ENCODE results near the gene RRAGD.
A peak's percentile ranks its signal among the peaks of the same experiment; 100 is the strongest.

RRAGD gene

GRCh38 chr6:89410231-89410761 lies 1.8 kb downstream of the RRAGD start:
- Histone ChIP-seq H3K27me3 (ENCODE audit: low read length) (no peaks in the 10 kb centered on the region), H3K9ac (ENCODE audit: low read length) (peak overlapping the region; percentile 94; the same call in 1 of the 2 replicates), H3K9me3 (ENCODE audit: insufficient read depth, low read length) (no peaks in the 10 kb centered on the region), H3K4me3 (ENCODE audit: insufficient read depth, low read length, poor library complexity, severe bottlenecking) (peak overlapping the region; percentile 94), H3K4me2 (ENCODE audit: low read depth, low read length, poor library complexity, severe bottlenecking) (peak overlapping the region; percentile 75), H3K9me2 (replicated peaks; ENCODE audit: insufficient read depth, low read length) (no peaks in the 10 kb centered on the region), H3K79me2 (ENCODE audit: insufficient read depth, low read length) (peaks cover 65% of the 10 kb centered on the region), H2AFZ (ENCODE audit: low read depth, low read length, severe bottlenecking) (no peak overlapping the region), H3K27ac (ENCODE audit: low read depth, low read length) (peak overlapping the region; percentile 70), H3K36me3 (ENCODE audit: low read length) (no peaks in the 10 kb centered on the region), H3F3A (ENCODE audit: insufficient read depth) (peaks cover 21% of the 10 kb centered on the region), H4K20me1 (ENCODE audit: low read depth, low read length) (no peaks in the 10 kb centered on the region; the same call in 1 of the 2 replicates)
- TF ChIP-seq CTCF (IDR thresholded peaks at IDR 0.05; ENCODE audit: insufficient read depth, low read length, poor library complexity, severe bottlenecking): no peak
- TF ChIP-seq EZH2phosphoT487 (conservative IDR thresholded peaks at IDR 0.05; ENCODE audit: low read length): no peak

DNA sequence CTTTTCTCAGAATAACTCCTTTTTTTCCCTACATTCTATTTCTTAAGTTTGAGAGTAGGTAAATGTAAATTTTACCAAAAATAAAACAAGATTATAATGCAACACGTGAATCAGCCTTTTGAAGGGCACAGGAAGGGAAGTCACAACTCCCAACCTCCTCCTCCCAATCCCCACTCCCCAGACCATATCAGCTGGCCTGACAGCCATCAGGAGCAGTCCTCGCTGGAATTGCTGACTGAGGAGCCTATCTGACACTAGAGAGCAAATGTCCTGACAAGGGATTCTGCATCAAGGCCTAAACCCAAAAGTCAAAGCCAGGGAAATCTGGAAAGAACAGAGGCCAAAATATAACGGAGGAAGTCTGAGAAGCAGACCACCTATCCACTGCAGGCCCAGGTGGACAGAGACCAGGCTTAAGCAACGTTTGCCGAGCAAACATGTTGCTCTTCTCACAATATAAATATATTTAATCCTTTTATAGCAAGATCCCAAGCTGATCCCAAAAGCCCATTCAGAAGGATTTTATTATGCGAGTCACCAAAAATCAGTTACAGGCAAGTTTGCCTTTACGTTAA lies 2.5 kb downstream of the RRAGD start:
- Histone ChIP-seq H3K27me3 (ENCODE audit: low read length) (no peaks in the 10 kb centered on the region), H3K27ac (ENCODE audit: low read depth, low read length) (no peak overlapping the region; the same call in 1 of the 2 replicates), H3F3A (ENCODE audit: insufficient read depth) (peaks cover 21% of the 10 kb centered on the region), H2AFZ (ENCODE audit: low read depth, low read length, severe bottlenecking) (no peak overlapping the region), H3K36me3 (ENCODE audit: low read length) (no peaks in the 10 kb centered on the region), H3K9ac (ENCODE audit: low read length) (no peak overlapping the region), H3K4me3 (ENCODE audit: insufficient read depth, low read length, poor library complexity, severe bottlenecking) (no peak overlapping the region), H3K79me2 (ENCODE audit: insufficient read depth, low read length) (peaks cover 70% of the 10 kb centered on the region), H3K9me3 (ENCODE audit: insufficient read depth, low read length) (no peaks in the 10 kb centered on the region), H4K20me1 (ENCODE audit: low read depth, low read length) (no peaks in the 10 kb centered on the region; the same call in 1 of the 2 replicates), H3K4me2 (ENCODE audit: low read depth, low read length, poor library complexity, severe bottlenecking) (peak overlapping the region; percentile 75), H3K9me2 (replicated peaks; ENCODE audit: insufficient read depth, low read length) (no peaks in the 10 kb centered on the region)
- TF ChIP-seq CTCF (IDR thresholded peaks at IDR 0.05; ENCODE audit: insufficient read depth, low read length, poor library complexity, severe bottlenecking) (no peak), EZH2phosphoT487 (conservative IDR thresholded peaks at IDR 0.05; ENCODE audit: low read length) (no peak)

DNA sequence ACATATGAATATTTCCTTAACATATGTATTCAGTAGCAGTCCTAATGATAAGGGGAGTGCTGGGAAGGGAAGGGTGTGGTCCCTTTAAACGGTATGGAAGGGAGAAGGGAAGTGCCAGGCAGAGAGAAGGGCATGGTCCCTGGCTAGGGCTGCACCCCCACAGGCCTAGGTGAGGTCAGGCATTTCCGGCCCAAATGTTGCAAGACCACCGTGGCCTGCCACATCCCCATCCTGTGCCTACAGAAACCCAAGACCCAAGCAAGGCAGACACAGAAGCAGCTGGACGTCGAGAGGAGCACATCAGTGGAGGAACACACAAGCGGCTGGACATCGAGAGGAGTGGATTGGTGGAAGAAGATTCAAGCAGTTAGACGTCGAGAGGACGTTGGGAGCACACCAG lies 5.9 kb downstream of the RRAGD start:
- Histone ChIP-seq H3K79me2 (ENCODE audit: insufficient read depth, low read length) (peaks cover 95% of the 10 kb centered on the region), H3K9ac (ENCODE audit: low read length) (no peak overlapping the region), H4K20me1 (ENCODE audit: low read depth, low read length) (no peaks in the 10 kb centered on the region; the same call in 1 of the 2 replicates)

More for the DNA sequence above, 5.9 kb downstream of the RRAGD start:
- Histone ChIP-seq H3K9me2 (replicated peaks; ENCODE audit: insufficient read depth, low read length) (no peaks in the 10 kb centered on the region), H3F3A (ENCODE audit: insufficient read depth) (peaks cover 19% of the 10 kb centered on the region), H3K36me3 (ENCODE audit: low read length) (no peaks in the 10 kb centered on the region), H3K9me3 (ENCODE audit: insufficient read depth, low read length) (no peaks in the 10 kb centered on the region), H3K4me3 (ENCODE audit: insufficient read depth, low read length, poor library complexity, severe bottlenecking) (no peak overlapping the region), H2AFZ (ENCODE audit: low read depth, low read length, severe bottlenecking) (no peak overlapping the region), H3K27me3 (ENCODE audit: low read length) (no peaks in the 10 kb centered on the region), H3K27ac (ENCODE audit: low read depth, low read length) (no peak overlapping the region), H3K4me2 (ENCODE audit: low read depth, low read length, poor library complexity, severe bottlenecking) (no peak overlapping the region)
- no peak for TF ChIP-seq CTCF (IDR thresholded peaks at IDR 0.05; ENCODE audit: insufficient read depth, low read length, poor library complexity, severe bottlenecking)
- no peak for TF ChIP-seq EZH2phosphoT487 (conservative IDR thresholded peaks at IDR 0.05; ENCODE audit: low read length)
